DOHH2 (cell line): ENCODE measurements around the gene DIP2C.

Source experiments
- EZH2phosphoT487 ChIP-seq: fragments of 200-600 bp; sonication (generic); IDR thresholded peaks from 2 replicates; pipeline ENCODE4 v1.6.1; 2017; ENCODE audit warnings: borderline replicate concordance, mild to moderate bottlenecking, antibody characterized with exemption, low read length, moderate library complexity, mixed read lengths
- TF ChIP-seq, protein P1 (sequence below): fragments of 200-600 bp; sonication (generic); IDR thresholded peaks from one replicate; pipeline ENCODE4 v1.5.1; 2014; ENCODE audit warnings: antibody characterized with exemption, mild to moderate bottlenecking, low read depth, low read length; ENCODE audit not compliant: poor library complexity, severe bottlenecking

DNA sequence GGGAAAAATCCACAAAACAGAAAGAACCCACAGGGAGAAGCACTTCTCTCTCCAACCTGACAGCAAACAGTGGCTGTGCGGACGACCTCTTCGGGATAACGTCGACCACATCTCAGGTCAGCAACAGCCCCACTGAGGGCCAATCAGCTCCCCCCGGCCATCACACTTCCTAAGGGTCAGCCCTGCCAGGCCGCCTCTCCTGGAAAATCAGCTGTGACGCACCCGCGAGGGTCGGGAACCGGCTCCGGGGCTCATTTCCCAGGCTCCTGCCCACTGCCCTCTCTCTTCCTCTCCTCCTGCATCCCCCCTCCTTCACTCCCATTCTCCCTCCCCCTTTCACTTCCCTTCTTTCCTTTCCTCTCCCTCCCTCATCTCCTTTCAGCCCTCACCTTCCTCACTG lies 118.3 kb downstream of the DIP2C start:
- TF ChIP-seq, protein P1, sequence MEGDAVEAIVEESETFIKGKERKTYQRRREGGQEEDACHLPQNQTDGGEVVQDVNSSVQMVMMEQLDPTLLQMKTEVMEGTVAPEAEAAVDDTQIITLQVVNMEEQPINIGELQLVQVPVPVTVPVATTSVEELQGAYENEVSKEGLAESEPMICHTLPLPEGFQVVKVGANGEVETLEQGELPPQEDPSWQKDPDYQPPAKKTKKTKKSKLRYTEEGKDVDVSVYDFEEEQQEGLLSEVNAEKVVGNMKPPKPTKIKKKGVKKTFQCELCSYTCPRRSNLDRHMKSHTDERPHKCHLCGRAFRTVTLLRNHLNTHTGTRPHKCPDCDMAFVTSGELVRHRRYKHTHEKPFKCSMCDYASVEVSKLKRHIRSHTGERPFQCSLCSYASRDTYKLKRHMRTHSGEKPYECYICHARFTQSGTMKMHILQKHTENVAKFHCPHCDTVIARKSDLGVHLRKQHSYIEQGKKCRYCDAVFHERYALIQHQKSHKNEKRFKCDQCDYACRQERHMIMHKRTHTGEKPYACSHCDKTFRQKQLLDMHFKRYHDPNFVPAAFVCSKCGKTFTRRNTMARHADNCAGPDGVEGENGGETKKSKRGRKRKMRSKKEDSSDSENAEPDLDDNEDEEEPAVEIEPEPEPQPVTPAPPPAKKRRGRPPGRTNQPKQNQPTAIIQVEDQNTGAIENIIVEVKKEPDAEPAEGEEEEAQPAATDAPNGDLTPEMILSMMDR = no peak
- no peak for TF ChIP-seq EZH2phosphoT487
